ENCODE measurements around the gene DOCK3. TPM values are rescaled to one million over a fixed set of nuclear protein-coding genes. Genes with fewer than 3 reads are reported as not detected.
"Not testable (repeated sequence)": the region's sequence is repeated elsewhere in the genome, so short reads cannot be mapped to it uniquely, and the experiment has no call there.

The DOCK3 gene
- total and polyA plus RNA-seq, 10 of the 15 experiments (the other 5 are each of a cell fraction or from before 2014, with no cell fraction given), result 0.02 to 0.52 (median 0.04) TPM; not detected in 5

- Histone ChIP-seq H2AFZ (ENCODE audit: control insufficient read depth, low read depth, low read length) (no peak overlapping the region), H3K4me1 (ENCODE audit: control insufficient read depth, insufficient read depth, low read length) (no peaks in the 10 kb centered on the region), H3K36me3 (ENCODE audit: control insufficient read depth in 2 of 2, insufficient read depth in 2 of 2, low read length in 1 of 2) (no peaks in the 10 kb centered on the region), H3K9me3 (replicated peaks; ENCODE audit: control insufficient read depth, insufficient read depth, low read length) (no peaks in the 10 kb centered on the region), H3K4me2 (ENCODE audit: control insufficient read depth, insufficient read depth) (no peak overlapping the region), H3K4me3 (no peak overlapping the region), H4K20me1 (ENCODE audit: control insufficient read depth, insufficient read depth) (no peaks in the 10 kb centered on the region), H3K9ac (ENCODE audit: control insufficient read depth, insufficient read depth, low read length) (no peak overlapping the region), H3K79me2 (ENCODE audit: control insufficient read depth, insufficient read depth, low read length) (no peaks in the 10 kb centered on the region), H3K27ac (ENCODE audit: control insufficient read depth, insufficient read depth) (no peak overlapping the region), H3K27me3 (replicated peaks in 1 of 2; ENCODE audit: control insufficient read depth in 2 of 2, insufficient read depth in 2 of 2, low read length in 1 of 2) (no peaks in the 10 kb centered on the region; a peak in 1 of 4 replicates)
- ChIA-PET SMC1A (ENCODE audit: uncharacterized antibody, unreplicated experiment) (no interaction called here), POLR2A (no interaction called here), RAD21 (ENCODE audit: unreplicated experiment) (no interaction called here), CTCF (no interaction called here)
- intact Hi-C loops (cut with micrococcal nuclease; ENCODE audit: unreplicated experiment), result no loop called here
- WGBS (ENCODE audit: insufficient coverage, insufficient replicate concordance, low lambda C conversion rate, missing lambda C conversion rate), result 74% methylated on average over 1 of the region's 1 CpG
- in situ Hi-C loops (cut with MboI), result no loop called here
- FAIRE-seq (no peak), DNase-seq (ENCODE audit: low read depth, low spot score) (no peak), ATAC-seq (no peak)
- TF ChIP-seq MEF2B (IDR thresholded peaks at IDR 0.05; ENCODE audit: partially characterized antibody, poor library complexity, severe bottlenecking), result no peak
- TF ChIP-seq CHD1 (IDR thresholded peaks at IDR 0.05; ENCODE audit: low read depth, low read length), result no peak
- TF ChIP-seq ASH2L (IDR thresholded peaks at IDR 0.05; ENCODE audit: borderline replicate concordance, low read depth), result no peak
- TF ChIP-seq EP300 (IDR thresholded peaks at IDR 0.05; ENCODE audit: borderline replicate concordance in 1 of 2, control insufficient read depth in 1 of 2, low read depth in 2 of 2, low read length in 2 of 2), result no peak
- no peak for TF ChIP-seq SRF (IDR thresholded peaks at IDR 0.05; ENCODE audit: low read depth in 2 of 2, low read length in 2 of 2)
- no peak for TF ChIP-seq WRNIP1 (IDR thresholded peaks at IDR 0.05; ENCODE audit: borderline replicate concordance, low read depth, low read length)
- no TSS peak for BruUV-seq (replicated peaks)
Observed at GRCh38 chr3:50913260-50913659, 238.5 kb downstream of the DOCK3 start.

- BruUV-seq (replicated peaks); FAIRE-seq; RAD21 ChIA-PET (ENCODE audit: unreplicated experiment); SMC1A ChIA-PET (ENCODE audit: uncharacterized antibody, unreplicated experiment); in situ Hi-C loops (cut with MboI); H3K9me3 ChIP-seq (replicated peaks; ENCODE audit: control insufficient read depth, insufficient read depth, low read length); H3K9ac ChIP-seq (ENCODE audit: control insufficient read depth, insufficient read depth, low read length); H3K27ac ChIP-seq (ENCODE audit: control insufficient read depth, insufficient read depth); H3K4me1 ChIP-seq (ENCODE audit: control insufficient read depth, insufficient read depth, low read length); H2AFZ ChIP-seq (ENCODE audit: control insufficient read depth, low read depth, low read length); intact Hi-C loops (cut with micrococcal nuclease; ENCODE audit: unreplicated experiment); H3K36me3 ChIP-seq (ENCODE audit: control insufficient read depth in 2 of 2, insufficient read depth in 2 of 2, low read length in 1 of 2); DNase-seq (ENCODE audit: low read depth, low spot score); CTCF ChIA-PET; H3K79me2 ChIP-seq (ENCODE audit: control insufficient read depth, insufficient read depth, low read length); H3K4me3 ChIP-seq; H3K4me2 ChIP-seq (ENCODE audit: control insufficient read depth, insufficient read depth); ATAC-seq; POLR2A ChIA-PET; H3K27me3 ChIP-seq (replicated peaks in 1 of 2; ENCODE audit: control insufficient read depth in 2 of 2, insufficient read depth in 2 of 2, low read length in 1 of 2); H4K20me1 ChIP-seq (ENCODE audit: control insufficient read depth, insufficient read depth): not testable (repeated sequence)
- 20% methylated on average over 5 of the region's 5 CpGs for WGBS (ENCODE audit: insufficient coverage, insufficient replicate concordance, low lambda C conversion rate, missing lambda C conversion rate)
Observed at GRCh38 chr3:50922071-50922470, 247.3 kb downstream of the DOCK3 start.
